Measurements from ENCODE around the gene GPS2.
"Not testable (repeated sequence)": the region's sequence is repeated elsewhere in the genome, so short reads cannot be mapped to it uniquely, and the experiment has no call there.

The GPS2 gene

DNA sequence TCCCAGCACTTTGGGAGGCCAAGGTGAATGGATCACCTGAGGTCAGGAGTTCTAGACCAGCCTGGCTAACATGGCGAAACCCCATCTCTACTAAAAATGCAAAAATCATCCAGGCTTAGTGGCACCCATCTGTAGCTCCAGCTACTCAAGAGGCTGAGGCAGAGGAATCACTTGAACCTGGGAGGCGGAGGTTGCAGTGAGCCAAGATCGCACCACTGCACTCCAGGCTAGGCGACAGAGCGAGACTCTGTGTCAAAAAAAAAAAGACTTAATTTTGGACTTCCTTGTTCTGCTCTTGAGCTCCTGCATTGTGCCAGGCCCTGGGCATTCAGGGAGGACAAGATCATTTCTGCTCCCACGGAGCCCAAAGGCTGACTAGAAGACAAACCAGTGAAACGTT is 22.4 kb upstream of the GPS2 start:
- not testable (repeated sequence) for DNase-seq (ENCODE audit: low spot score); FAIRE-seq

DNA sequence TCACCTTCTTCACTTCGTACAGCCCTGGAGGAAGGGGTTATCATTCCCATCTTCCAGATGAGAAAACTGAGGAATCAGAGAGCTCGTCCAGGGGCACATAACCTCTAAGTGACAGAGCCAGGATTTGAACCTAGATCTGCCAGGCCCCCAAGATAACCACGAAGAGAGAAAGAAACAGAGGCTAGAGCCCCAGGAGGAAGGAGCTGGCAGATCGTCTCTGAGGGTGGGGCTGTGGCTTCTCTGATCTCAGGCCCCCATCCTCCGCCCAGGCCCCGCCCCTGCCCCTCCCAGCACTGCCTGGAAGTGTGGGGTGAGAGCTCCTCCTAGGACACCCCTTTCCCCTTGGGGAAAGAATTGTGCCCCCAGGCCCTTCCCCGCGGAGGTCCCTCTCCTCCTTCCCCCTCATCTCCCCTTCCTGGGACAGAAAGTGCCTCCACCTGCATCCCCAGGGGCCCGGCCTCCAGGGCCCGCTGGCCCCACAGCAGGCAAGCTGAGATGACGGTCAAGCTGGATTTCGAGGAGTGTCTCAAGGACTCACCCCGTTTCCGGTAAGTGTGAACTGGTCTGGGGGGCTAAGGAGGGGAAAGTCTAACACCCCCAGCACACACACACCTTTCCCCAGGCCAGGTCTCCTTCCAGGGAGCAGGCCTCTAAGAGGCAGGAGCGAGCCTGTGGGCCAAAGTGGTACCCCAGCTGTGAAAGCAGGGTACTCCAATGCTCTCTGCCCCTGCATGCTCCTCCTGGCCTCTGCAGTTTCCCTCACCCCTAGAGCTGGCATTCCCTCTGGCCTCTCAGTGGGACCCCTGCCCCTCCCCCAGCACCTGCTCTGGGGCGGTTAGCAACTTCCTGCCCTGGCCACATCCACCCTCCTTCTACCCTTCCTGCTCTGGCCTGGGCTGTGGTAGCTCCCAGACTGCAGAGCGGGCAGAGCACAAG is 21.3 kb upstream of the GPS2 start, which contains the start of gene ACAP1:
TSS of gene ACAP1 (plus strand) at position 290 of the 936 bp plus-strand sequence. CDS start at position 496, 206 bp downstream.
- FAIRE-seq (no peak), DNase-seq (ENCODE audit: low spot score) (no peak)

DNA sequence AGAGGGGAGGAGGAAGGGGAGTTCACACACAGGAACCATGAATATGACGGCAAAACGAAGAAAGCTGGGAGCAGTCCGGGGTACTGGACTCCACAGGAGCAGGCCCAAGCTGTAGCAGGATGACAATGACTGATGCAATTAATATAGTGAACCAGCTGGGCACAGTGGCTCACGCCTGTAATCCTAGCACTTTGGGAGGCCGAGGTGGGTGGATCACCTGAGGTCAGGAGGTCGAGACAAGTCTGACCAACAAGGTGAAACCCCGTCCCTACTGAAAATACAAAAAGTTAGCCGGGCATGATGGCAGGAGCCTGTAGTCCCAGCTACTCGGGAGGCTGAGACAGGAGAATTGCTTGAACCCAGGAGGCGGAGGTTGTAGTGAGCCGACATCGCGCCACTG is 20.6 kb upstream of the GPS2 start:
- FAIRE-seq; DNase-seq (ENCODE audit: low spot score): not testable (repeated sequence)

DNA sequence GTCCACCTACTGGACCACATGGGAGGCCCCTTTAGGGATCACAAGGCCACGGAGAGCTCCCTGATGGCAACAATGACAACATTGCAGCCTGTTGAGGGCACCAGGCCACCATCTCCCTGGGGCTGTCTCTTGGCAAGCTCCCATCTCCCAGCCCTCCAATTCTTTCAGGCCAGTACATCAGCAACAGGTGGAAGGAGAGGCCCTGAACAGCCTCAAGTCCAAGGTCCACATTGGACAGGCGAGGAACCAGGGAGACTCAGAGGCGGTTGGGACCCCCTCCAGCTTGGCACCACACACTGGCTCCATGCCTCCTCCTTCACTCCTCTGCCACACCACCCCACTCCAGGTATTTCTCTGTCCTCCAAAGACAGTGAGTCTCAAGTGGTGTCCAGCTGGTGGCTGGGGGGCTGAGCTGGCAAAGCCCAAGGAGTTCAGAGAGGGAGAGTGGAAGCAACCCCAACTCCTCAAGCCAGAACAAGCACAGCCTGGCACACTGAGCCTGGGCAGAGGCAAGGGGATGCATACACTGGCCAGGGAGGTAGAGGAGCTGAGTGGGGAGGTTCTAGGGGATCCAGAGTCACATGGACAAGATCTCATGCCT is 19.9 kb upstream of the GPS2 start:
- DNase-seq (ENCODE audit: low spot score) (no peak), FAIRE-seq (no peak)

DNA sequence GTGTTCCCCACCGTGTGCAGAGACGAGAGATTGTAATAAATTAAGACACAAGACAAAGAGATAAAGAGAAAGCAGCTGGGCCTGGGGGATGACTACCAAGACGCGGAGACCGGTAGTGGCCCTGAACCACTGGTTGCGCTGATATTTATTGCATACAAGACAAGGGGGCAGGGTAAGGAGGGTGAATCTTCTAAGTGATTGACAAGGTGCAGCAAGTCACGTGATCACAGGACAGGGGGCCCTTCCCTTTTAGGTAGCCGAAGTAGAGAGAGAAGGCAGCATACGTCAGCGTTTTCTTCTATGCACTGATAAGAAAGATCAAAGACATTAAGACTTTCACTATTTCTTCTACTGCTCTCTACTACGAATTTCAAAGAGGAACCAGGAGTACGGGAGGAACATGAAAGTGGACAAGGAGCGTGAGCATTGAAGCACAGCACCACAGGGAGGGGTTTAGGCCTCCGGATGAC is 17.5 kb upstream of the GPS2 start:
- FAIRE-seq; DNase-seq (ENCODE audit: low spot score): not testable (repeated sequence)

DNA sequence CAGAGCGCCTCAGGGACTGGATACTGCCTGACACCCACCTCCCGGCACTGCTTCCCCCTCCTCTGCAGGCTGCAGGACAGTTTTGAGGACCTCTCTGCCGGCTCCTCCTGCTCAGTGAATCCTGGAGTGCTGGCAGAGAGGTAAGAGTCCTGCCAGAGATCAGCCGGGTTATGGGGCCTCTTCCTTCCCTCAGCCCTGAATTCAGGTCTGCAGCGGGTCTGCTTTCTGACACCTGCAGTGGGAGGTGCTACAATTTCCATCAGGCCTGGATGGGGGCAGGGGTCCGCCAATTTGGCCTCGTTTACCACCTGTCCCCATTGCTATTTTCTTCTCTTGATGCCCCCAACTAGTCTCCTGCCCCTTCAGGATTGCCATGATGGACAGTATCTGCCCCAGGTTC is 17.0 kb upstream of the GPS2 start:
- FAIRE-seq (no peak), DNase-seq (ENCODE audit: low spot score) (no peak)

DNA sequence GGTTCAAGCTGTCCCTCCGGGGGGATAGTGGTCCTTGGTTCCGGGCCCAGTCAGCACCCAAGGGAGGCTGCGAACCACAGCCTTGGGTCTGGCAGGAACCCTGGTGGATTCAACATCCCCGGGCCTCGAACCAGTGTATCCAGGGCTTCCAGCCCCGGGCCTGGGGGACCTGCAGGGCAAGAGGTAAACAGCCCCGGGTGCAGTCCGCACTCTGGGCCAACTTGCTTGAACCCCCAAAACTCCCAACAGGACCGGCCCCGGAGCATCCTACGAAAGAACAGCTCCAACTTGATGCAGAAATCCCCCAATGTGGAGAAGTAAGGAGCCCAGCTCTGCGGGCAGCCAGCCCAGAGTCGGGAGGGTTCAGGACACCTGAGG is 15.5 kb upstream of the GPS2 start:
- FAIRE-seq: no peak

DNA sequence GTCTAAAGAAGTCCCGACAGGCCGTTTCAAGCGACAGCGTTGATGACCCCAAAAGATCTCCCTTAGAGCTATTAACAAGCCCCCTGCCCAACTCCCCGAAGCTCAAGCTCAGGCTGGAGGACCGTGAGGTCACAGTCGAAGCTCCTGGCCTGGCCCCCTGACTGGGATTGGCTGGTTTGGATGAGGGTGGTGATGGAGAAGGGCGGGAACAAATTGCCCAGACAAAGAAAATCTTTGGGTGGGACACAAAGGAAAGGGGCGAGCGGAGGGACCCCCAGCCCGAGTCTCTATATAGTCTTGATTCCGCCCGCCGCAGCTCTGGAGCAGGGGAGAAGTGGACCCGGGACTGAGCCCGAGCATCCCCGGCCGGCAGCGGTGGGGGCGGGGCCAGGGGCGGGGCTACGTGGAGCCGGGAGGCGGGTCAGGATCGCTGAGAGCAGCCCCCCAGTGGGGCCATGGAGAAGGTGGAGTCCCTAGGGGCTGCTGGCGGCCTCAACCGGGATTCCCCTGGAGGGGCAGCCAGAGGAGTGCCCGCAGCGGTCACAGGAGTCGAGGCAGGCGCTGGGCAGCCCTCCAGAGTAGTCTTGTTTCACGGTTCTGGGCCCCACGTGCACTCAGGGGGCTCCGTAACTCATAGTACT is 15.0 kb upstream of the GPS2 start:
- FAIRE-seq (no peak), DNase-seq (ENCODE audit: low spot score) (peak; percentile 81)

More for the DNA sequence above, 15.5 kb upstream of the GPS2 start:
- DNase-seq (ENCODE audit: low spot score): no peak

DNA sequence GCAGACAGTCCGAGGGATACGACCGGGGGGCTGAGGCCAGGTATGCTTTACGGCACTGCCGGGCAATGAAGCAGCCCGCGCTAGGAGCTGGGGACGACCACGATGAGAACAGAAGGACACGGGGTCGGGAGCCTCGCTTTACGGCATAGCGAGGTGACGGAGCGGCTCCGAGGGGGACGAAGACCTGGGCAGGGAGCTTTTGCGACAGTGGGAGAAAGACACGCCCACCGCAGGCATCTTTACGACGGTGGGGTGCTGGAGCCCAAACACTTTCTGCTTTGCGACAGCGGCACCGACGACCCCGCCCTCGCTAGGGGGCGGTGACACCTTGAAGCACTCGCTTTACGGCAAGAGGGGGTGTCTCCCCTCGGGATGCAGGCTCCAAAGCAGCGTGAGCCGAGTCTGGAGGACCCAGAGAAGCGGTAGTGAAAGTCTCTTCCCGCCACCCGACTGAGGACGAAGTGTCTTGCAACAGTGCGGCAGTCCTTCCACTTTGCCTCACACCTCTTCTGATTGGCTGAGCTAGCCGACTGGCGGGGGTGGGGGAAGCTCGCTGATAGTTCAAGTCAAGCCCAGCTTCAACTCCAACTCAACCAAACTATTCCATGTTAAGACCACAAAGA is 14.3 kb upstream of the GPS2 start:
- FAIRE-seq: no peak
- DNase-seq (ENCODE audit: low spot score): peak; percentile 91

DNA sequence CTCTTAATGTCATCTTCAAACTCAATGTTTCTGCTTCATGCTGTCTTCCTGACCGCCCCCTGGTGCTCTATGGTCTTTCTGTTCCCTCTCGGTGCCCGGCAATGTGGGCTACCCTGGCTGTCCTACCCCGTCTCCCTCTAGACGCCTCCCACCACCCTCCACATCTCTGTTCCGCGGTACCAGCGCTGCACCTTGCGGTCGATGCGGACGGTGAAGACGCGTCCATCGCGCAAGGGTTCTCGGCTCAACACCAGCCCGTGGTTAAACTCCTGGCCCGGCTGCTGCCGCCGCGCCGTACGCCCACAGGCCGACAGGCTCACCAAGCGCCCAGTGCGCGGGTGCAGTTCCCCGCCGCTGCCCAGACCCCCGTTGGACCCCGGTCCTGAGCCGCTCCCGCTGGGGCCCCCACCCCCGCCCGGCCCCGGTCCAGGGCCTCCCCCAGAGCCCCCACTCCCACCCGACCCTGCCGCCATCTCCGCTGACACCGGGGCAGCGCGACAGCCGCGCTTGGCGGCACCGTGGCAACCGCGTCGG is 13.7 kb upstream of the GPS2 start, which contains the start of gene NEURL4:
TSS of gene NEURL4 (minus strand) at position 496 of the 534 bp plus-strand sequence. CDS start at position 473, 23 bp downstream.
- DNase-seq (ENCODE audit: low spot score) (no peak), FAIRE-seq (peak; percentile 94)

DNA sequence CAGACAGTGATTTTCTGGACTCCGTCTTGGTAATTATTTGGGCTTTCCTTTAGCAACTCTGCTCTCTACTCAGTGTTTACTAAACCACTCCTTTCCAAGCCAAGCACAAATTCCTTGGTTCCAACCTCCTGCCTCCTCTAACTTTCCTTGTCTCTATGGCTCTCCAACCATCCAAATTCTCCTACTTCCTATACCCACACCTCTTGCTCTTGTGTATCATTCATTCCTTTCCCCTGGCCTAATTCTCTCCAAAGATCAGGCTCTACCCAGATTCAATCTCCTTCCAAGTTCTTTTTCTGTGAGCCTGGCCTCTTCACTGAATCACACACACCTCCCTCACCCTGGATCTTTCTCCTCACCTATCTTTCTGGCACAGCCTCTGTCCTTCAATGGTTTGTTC is 12.8 kb upstream of the GPS2 start:
- FAIRE-seq (no peak), DNase-seq (ENCODE audit: low spot score) (no peak)

DNA sequence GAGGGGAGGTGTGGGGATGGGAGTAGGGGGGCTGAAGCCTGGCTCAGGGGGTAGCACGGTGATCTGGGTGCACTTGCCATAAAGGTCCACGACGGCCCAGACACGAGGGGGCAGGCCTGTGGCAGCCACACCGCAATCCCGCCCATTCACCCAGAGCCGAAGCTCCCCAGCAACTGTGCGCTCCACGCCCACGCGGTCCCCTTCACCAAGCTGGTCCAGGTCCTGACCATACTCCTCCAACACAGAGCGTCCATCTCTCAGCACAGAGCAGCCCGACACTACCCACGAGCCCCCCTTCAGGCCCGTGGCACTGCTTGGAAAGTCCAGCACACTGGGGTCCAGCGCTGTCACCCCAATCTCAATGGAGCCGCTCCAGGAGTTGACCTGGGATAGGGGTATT is 12.3 kb upstream of the GPS2 start:
- FAIRE-seq (no peak), DNase-seq (ENCODE audit: low spot score) (no peak)

DNA sequence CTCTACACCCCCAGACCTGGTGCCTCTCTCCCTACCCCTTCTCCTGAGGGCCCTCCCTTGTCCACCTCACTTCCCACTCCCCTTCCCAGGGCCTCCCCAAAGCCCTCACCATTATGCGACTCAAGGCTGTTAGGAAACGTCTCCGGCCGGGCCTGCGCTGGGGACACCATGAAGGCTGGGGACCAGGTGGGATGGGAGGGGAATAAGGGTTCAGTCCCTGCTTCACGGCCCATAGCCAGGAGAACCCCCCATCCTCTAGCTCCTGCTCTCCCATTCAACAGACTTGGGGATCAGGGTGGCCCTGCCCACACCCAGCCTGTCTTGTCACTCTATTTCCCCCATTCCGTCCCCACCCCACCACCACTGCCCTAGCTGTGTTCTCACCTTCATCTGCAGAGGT is 11.9 kb upstream of the GPS2 start:
- DNase-seq (ENCODE audit: low spot score) (no peak), FAIRE-seq (no peak)

DNA sequence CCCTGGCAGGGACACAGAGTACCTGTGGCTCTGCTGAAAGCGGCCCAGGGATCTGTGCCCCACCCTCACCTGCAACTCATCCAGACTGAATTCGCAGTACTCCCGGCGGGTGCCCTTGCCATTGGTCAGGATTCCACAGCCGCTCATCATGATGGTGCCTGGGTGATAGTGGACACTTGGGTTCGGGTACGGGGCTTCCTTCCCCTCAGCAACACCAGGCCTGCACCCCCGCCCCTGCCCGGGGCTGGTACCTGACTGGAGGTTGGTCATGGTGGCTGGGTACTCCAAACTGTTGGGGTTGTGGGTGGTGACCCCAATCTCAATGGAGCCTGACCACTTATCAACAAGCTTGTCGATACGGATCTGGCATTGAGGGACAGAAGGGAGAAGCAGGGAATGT is 11.0 kb upstream of the GPS2 start:
- DNase-seq (ENCODE audit: low spot score) (no peak), FAIRE-seq (no peak)

DNA sequence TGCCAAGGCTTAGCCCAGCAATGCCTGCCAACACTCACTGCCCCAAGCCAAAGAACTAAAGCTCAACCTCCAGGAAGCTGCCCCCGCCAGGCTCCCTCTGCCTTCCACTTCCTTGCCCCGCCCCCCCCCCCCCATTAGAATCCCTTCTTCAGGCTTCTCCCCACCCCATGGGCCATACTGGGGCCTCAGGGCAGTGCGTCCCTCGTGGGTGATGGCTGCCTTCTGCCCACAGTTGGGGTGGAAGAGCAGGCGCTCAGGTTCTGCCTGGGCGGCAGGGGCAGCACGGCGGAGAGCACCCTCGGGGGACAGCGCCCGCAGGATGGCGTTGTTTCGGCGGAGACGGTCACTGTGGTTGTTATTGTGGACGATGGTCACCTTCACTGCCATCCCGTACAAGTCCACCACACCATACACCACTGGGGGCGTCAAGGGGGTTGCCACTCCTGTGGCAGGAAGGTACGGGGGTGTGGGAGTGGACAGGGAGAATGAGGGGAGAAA is 9.9 kb upstream of the GPS2 start:
- no peak for FAIRE-seq
- DNase-seq (ENCODE audit: low spot score): no peak

DNA sequence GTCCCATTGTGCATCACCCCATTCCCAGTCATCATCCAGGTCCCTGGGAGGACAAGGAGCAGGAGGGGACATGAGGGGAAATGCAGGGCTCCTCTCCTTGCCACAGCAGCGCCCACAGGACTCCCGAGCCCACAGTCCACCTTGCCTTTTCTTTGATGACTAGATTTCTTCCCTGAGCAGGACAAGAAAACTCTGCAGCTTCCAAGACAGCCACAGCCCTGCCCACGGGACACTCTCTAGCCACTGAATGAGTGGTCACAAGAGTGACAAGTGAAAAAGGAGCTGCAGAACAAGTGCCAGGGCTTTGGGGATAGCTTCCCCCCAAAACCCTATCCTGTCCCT is 9.2 kb upstream of the GPS2 start:
- DNase-seq (ENCODE audit: low spot score): no peak
- FAIRE-seq: no peak

DNA sequence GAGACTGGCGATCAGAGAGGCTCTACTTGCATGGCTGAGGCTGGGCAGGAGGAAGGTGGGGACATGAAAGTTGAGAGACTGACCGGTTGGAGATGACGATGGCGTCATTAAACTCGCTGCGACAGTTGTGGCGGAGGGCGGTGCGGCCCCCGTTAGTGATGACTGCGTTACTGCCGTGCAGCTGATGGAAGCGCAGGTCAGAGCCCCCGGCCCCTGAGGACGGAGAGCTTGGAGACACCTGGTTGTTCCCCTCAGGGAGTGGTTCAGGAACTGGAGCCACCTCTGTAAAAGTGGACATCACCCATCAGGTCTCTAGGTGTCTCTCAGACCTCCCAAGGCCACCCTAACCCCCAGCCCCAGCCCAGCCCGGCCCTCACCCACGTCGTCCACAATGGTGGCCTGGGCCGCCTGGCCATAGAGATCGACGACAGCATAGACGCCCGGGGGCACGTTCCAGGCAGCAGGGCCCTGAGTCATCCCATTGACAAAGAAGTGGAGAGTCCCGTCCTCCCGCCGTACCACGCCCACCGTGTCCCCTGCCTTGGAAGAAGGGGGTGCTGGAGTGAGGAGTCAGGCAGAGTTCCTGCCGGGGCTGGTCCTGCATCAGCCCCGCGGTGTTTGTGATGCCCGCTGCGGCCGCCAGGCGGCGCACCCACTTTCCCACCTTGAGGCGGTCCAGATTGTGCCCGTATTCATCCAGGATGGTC is 8.7 kb upstream of the GPS2 start:
- FAIRE-seq (no peak), DNase-seq (ENCODE audit: low spot score) (peak; percentile 47)

DNA sequence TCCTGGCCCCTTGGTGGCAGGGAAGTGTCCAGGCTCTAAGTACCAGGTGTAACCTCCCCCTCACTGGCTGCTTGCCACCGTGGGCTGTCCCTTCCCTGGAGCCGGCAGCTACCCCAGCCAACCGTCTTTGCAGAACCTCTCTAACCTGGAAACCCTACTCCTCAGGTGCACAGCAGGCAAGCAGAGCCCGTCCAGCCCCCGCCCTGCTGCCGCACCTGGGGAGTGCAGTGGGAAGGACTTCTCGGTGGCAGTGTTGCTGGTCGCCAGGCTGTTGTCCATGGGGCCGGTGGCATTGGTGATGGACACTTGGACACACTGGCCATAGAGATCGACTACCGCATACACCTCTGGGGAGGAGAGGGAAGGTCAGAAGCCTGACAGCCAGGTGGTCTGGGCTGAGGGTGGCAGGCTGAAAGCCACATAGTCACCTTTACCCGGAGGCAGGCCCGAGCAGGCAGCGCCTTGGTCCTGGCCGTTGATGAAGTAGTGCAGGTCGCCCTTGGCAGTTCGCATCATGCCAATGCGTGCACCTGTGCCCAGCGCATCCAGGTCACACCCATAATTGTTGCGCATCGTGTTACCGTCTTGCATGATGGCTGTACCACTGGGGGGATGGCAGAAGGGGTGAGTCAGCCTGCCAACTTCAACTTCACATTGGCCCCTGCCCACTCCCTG is 7.5 kb upstream of the GPS2 start:
- FAIRE-seq (no peak), DNase-seq (ENCODE audit: low spot score) (no peak)

DNA sequence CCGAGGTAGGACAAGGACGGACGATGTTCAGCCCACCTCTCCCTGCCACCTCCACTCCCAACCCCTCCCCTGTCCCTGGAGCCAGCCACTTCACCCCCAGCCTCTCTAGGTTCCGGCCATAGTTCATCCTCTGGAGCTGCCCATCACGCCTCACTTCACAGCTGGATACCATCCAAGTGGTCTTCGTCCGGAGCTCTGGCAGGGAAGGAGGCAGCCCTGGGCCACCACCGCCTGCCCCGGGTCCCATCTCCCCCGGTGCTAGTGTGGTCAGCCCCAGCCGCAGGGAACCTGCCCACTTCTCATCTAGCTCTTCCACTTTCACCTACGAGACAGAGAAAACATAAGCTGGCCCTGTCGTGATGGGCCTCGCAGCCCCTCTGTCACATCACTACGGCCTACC is 6.3 kb upstream of the GPS2 start:
- no peak for FAIRE-seq
- no peak for DNase-seq (ENCODE audit: low spot score)
